Sigmoid colon (tissue), 7 donors: ENCODE data around the gene ATP6V1F. TPM values are rescaled to one million over a fixed set of nuclear protein-coding genes. Genes with fewer than 3 reads are reported as not detected.
A peak's percentile ranks its signal among the peaks of the same experiment; 100 is the strongest.

Experiments
- DNase-seq: peaks from one replicate; pipeline ENCODE4 v3.0.0-alpha.2; 2019
- H3K27ac ChIP-seq, 4 donors: fragments of 200-600 bp; sonication (generic); one replicate each; pipeline ENCODE4 v1.5.1; 2016 to 2019; ENCODE audit warnings: mild to moderate bottlenecking in 1 of 4
- H3K27me3 ChIP-seq, 3 donors: fragments of 200-600 bp; sonication (generic); one replicate each; pipeline ENCODE4 v1.5.1; 2019; ENCODE audit warnings: mild to moderate bottlenecking in 1 of 3
- H3K36me3 ChIP-seq, 4 donors: fragments of 200-600 bp; sonication (generic); one replicate each; pipeline ENCODE4 v1.5.1; 2016 to 2019
- H3K4me1 ChIP-seq, 4 donors: fragments of 200-600 bp; sonication (generic); one replicate each; pipeline ENCODE4 v1.5.1; 2017 to 2019
- H3K4me3 ChIP-seq, 4 donors: fragments of 200-600 bp; sonication (generic); one replicate each; pipeline ENCODE4 v1.5.1; 2017 to 2019; ENCODE audit warnings: mild to moderate bottlenecking in 2 of 4, moderate library complexity in 1 of 4
- H3K9me3 ChIP-seq, 4 donors: fragments of 200-600 bp in 3 of 4; sonication (generic) in 3 of 4; one replicate each; pipeline versions ENCODE4 v1.5.1 to v1.6.1; 2013 to 2019
- CTCF ChIP-seq, 4 experiments: fragments of 450-650 bp in 3 of 4; fragments of 200-600 bp in 1 of 4; IDR thresholded peaks; one replicate each; pipeline ENCODE4 v1.5.1; 2016 to 2019; ENCODE audit warnings: antibody characterized with exemption in 4 of 4, mild to moderate bottlenecking in 3 of 4, moderate library complexity in 2 of 4
- EP300 ChIP-seq, 4 donors: sonication (generic); formaldehyde crosslinking; IDR thresholded peaks; one replicate each; pipeline ENCODE4 v1.6.1; 2017; ENCODE audit warnings: antibody characterized with exemption in 4 of 4
- POLR2A ChIP-seq, 2 donors: fragments of 450-650 bp; IDR thresholded peaks; one replicate each; pipeline ENCODE4 v1.6.1; 2016; ENCODE audit warnings: antibody characterized with exemption in 2 of 2, mild to moderate bottlenecking in 2 of 2, moderate library complexity in 2 of 2
- POLR2AphosphoS5 ChIP-seq, 4 donors: sonication (generic); formaldehyde crosslinking; IDR thresholded peaks; one replicate each; pipeline ENCODE4 v1.6.1; 2017; ENCODE audit warnings: antibody characterized with exemption in 4 of 4
- WGBS, 2 donors: extraction: QIAGEN DNeasy Blood & Tissue Kit; methylation state at CpG; one replicate each; pipeline ENCODE4 v1.1.7; 2013; 5-methylcytosine and 5-hydroxymethylcytosine counted together
- intact Hi-C: fragments of 100-400 bp; cut with DNase I; formaldehyde crosslinking; loops from one replicate; pipeline ENCODE4 v1.15.1; 2023
- polyA plus RNA-seq, 3 donors: library from polyadenylated mRNA; stranded (reverse); fragments of 200-250 nt; gene quantifications; one replicate each; pipeline ENCODE4 v1.2.3, GENCODE V29; 2013
- total RNA-seq, 4 donors: library from RNA; depleted of rRNA; stranded (reverse); fragments of >200 nt; gene quantifications; one replicate each; pipeline ENCODE4 v1.1.0, GENCODE V29; 2016
- donor health status: healthy with polysubstance abuse.
- donor health status: Bipolar disorder and iron deficiency.
- donor health status: healthy.

ATP6V1F gene
- total and polyA plus RNA-seq, 7 donors = 96.7 to 214 (median 138) TPM

DNA sequence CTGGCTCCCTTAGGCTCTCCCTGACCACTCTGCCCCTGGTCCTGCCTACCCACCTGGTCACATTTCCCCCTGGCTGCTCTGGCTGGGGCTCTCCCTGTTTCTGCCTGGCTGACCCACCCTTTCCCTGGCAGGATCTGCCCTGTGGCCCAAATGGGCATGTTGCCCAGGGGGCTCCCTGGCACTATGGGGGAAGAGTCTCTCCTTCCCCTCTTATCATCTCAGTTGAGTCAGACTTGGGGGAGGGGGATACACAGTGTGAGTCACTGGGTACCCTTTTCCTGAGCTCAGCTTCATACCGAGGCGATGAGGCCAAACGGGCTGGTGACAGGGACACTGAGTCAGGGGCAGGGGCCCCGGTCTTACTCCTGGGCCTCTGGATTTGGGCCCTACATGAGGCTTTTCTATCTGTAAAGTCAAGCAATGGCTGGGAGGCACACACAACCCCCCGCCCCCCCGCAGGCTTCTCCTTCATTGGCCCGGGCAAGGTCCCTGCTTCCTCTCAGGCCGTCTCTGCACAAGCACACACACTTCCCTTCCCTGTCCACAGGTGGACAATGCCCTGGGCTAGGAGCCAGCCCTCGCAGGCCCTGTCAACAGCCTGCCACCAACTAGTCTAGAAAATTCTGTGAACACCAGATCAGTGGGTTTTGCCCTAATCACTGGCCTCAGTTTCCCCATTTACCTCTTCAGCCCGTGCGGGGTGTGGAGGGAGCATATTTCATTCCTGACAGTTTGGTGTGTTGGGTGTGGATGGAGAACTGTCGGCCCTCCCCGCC, 33.1 kb upstream of the ATP6V1F start:
- peak overlapping the region; percentile 66 to 90 (median 83) for H3K4me3 ChIP-seq
- DNase-seq = peak; percentile 83
- no peaks in the 10 kb centered on the region for H3K9me3 ChIP-seq
- H3K27ac ChIP-seq = peak overlapping the region; percentile 95 to 99 (median 98)
- H3K4me1 ChIP-seq = peaks cover 2 to 70% (median 57%) of the 10 kb centered on the region in 4 donors
- TF ChIP-seq EP300 (IDR thresholded peaks at IDR 0.05) = no peak
- TF ChIP-seq CTCF (IDR thresholded peaks at IDR 0.05) = peak in 1 of 4 experiments; percentile 24
- no peak for TF ChIP-seq POLR2A (IDR thresholded peaks at IDR 0.05)
- TF ChIP-seq POLR2AphosphoS5 (IDR thresholded peaks at IDR 0.05) = peak in 1 of 4 donors; percentile 37
- H3K27me3 ChIP-seq = no peaks in the 10 kb centered on the region
- WGBS, 2 donors = 24 to 27% methylated on average over 13 of the region's 13 CpGs
- H3K36me3 ChIP-seq = no peaks in the 10 kb centered on the region
- intact Hi-C loops = loop anchor here (2.0 to 5.0 kb wide), 3 partner anchors 39 to 92 kb away; partner anchors contain the start of genes CALU and CCDC136

DNA sequence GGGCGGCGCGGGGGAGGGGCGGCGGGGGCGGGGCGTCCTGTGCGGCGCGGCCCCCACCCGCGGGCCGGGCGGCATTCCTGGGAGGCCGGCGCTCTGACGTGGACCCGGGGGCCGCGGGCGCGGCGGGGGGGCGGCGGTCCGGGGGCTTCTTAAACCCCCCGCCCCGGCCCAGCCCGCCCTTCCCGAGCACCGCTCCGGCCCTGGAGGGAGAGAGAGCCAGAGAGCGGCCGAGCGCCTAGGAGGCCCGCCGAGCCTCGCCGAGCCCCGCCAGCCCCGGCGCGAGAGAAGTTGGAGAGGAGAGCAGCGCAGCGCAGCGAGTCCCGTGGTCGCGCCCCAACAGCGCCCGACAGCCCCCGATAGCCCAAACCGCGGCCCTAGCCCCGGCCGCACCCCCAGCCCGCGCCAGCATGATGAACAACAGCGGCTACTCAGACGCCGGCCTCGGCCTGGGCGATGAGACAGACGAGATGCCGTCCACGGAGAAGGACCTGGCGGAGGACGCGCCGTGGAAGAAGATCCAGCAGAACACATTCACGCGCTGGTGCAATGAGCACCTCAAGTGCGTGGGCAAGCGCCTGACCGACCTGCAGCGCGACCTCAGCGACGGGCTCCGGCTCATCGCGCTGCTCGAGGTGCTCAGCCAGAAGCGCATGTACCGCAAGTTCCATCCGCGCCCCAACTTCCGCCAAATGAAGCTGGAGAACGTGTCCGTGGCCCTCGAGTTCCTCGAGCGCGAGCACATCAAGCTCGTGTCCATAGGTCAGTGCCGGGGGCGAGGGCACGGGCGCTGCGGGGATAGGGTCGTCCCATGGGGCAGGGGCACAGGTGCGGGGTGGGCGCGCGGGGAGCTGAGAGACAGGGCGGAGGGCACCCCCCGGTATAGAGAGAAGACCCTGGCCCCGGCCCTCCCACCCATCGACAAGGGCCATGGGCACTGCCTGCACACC, 32.2 kb upstream of the ATP6V1F start, which contains the start of gene FLNC:
FLNC (plus strand) TSS at position 176 of the 947 bp plus-strand sequence; CDS start at position 408, 232 bp downstream.
- intact Hi-C loops = loop anchor here (2.0 to 5.0 kb wide), 3 partner anchors 40 to 93 kb away; partner anchors contain the start of genes CALU and CCDC136

DNA sequence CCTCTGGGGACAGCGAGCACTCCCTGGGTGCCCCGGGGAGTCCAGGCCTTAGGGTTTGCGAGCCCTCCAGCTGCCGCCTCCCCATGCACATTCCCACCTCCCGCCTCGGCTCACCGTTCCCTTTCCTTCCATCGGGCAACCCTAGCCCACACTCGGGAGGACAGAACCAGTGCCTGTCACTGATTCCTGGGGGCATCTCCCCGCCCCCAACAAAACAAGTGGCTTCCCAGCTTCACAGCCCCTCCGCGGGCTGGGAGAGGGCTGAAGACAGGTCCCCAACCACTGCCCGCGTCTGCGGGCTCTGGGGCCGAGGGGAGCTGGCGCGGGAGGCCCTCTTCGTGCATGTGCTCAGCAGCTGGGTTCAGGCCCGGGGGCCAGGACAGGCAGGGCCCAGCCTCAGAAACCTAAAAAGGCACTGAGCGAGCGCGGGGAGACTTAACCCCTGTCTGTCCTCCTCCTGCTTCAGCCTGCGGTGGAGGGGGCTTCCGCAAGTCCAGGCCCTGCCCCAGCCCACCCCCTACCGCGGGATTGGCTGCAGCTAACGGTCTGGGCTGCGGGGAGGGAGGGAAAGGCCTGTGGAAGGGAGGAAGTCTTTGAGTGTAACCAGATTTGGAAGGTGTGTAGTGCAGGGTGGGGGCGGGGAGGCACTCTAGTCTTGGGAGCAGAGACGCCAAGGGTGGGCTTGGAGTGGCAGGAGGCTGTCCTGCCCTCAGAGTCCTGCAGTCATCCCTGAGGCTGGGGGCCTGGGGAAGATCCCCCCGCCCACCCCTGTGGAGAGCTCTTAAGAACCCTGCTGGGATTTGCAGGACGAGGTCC, 31.3 kb upstream of the ATP6V1F start:
- Histone ChIP-seq H3K9me3 (no peaks in the 10 kb centered on the region), H3K4me1 (peaks cover 2 to 88% (median 75%) of the 10 kb centered on the region in 4 donors), H3K36me3 (peaks cover 6 to 15% (median 10%) of the 10 kb centered on the region in 4 donors), H3K4me3 (peak overlapping the region; percentile 66 to 90 (median 83)), H3K27me3 (no peaks in the 10 kb centered on the region), H3K27ac (peak overlapping the region; percentile 95 to 99 (median 98))
- intact Hi-C loops = loop anchor here (2.0 to 5.0 kb wide), 3 partner anchors 41 to 94 kb away; partner anchors contain the start of genes CALU and CCDC136
- DNase-seq = peak; percentile 97
- TF ChIP-seq POLR2A (IDR thresholded peaks at IDR 0.05) = peak; percentile 90 to 97
- peak; percentile 90 to 96 (median 92) for TF ChIP-seq POLR2AphosphoS5 (IDR thresholded peaks at IDR 0.05)
- TF ChIP-seq EP300 (IDR thresholded peaks at IDR 0.05) = peak in 2 of 4 donors; percentile 39 to 54
- TF ChIP-seq CTCF (IDR thresholded peaks at IDR 0.05) = no peak
- 9 to 16% methylated on average over 33 of the region's 33 CpGs for WGBS, 2 donors

More for the DNA sequence above, 32.2 kb upstream of the ATP6V1F start, which contains the start of gene FLNC:
- TF ChIP-seq POLR2A (IDR thresholded peaks at IDR 0.05) = peak; percentile 72 to 78
- no peak for TF ChIP-seq CTCF (IDR thresholded peaks at IDR 0.05)
- no peak for TF ChIP-seq EP300 (IDR thresholded peaks at IDR 0.05)
- peak; percentile 65 to 95 (median 90) for TF ChIP-seq POLR2AphosphoS5 (IDR thresholded peaks at IDR 0.05)
- H3K36me3 ChIP-seq = peaks cover 2 to 8% (median 3%) of the 10 kb centered on the region in 4 donors
- peaks cover 2 to 79% (median 67%) of the 10 kb centered on the region in 4 donors for H3K4me1 ChIP-seq
- H3K9me3 ChIP-seq = no peaks in the 10 kb centered on the region
- 2 to 3% methylated on average over 109 of the region's 109 CpGs for WGBS, 2 donors
- H3K27ac ChIP-seq = peak within 1 kb of the TSS; percentile 95 to 99 (median 98)
- DNase-seq = peak; percentile 87
- H3K27me3 ChIP-seq = no peaks in the 10 kb centered on the region
- peak within 1 kb of the TSS; percentile 66 to 90 (median 83) for H3K4me3 ChIP-seq
